GM19438 (cell line): ENCODE data around the gene INTS6L.
A peak's percentile ranks its signal among the peaks of the same experiment; 100 is the strongest.

ENCODE experiments used
- ATAC-seq: cut with Tn5 transposase; IDR thresholded peaks from one replicate; pipeline ENCODE4 v1.9.1; 2021; ENCODE audit warnings: low read depth; ENCODE audit not compliant: unreplicated experiment

INTS6L gene

GRCh38 chrX:135520553-135521404 lies at the start of gene INTS6L:
Gene INTS6L (plus strand): TSS chrX:135520660. CDS start chrX:135520993, 333 bp downstream.
- peak; percentile 84 for ATAC-seq

- no peak for ATAC-seq
Measured at GRCh38 chrX:135476378-135476777, 44.1 kb upstream of the INTS6L start.

DNA sequence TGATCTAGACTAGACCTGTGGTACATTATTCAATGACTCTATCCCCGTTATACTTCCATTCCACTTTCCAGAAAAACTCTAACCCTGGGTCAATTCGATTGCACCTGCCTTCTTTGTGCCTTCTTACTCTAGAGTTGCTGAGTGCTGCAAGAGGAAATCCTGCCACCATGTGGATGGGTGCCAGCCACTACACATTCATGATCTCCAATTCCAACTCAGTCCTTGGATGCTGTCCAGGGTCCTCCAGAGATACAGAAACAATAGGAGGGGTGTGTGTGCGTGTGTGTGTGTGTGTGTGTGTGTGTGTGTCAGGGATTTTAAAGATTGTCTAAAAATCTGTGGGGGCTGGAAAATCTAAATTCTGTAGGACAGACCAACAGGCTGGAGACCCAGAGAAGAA lies 42.9 kb upstream of the INTS6L start:
- ATAC-seq: no peak

DNA sequence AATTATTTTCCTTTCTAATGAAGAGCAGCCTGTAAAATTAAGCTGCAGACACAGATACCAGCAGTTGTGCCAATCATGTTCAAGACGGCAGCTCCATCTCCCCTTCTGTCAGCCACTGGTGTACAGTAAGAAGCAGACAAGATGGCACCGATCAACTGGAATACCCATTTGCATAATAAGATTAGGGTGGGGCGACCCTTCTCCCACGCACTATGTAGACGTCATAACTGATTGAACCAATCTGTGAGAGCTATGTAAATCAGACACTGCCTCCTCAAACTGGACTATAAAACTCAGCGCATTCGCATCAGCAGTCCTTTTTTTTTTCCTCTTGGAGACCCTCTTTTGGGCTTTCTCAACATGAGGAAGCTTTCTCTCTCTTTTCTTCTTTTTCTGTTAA lies 40.4 kb upstream of the INTS6L start:
- ATAC-seq: no peak

- no peak for ATAC-seq
Measured at GRCh38 chrX:135481696-135482179, 38.7 kb upstream of the INTS6L start.

DNA sequence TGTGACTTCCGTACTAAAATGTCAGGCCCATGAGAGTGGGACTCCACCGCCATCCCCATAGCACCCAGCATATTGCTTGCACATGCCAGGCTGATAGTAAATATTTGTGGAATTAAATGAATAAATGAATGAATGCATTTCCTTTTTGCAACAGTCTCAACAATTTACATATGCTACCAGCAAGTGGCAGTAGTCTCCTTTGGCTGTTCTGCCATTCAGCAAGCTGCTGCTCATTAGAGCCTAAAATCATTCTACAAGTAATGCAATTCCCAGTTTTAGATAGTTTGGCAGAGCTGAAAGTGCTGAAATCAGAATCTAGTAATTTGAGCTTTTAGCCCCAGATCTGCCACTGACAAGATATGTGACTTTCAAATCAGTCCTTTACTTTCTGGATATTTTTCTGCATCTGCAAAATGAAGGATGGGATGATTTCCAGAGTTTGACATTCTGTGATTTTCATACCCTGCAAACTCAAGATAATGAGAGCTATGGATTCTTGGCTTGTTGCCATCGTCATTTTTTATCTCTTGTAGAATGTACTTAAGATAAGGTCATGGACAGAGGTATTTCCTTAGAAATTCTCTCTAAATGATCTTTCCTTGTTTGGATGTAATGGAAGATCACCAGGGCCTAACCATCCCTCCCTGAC lies 35.7 kb upstream of the INTS6L start:
- ATAC-seq: no peak

DNA sequence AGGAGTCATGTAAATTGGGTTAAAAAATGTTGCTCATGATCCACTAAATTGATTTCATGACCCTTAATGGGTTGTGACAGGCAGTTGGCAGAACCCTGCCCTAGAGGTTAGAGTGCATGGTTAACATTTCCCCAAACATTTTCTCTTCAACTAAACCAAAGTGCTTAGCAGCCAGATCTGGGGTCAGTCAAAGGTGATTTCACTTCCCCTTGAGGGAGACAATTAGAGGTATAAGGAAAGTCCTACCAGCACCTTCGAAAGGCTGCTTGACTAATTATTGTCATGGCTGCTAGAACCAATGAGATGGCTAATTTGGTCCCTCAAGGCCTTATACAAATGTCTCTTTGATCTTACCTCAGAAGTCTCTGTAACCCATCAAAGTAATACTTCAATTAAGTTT lies 30.9 kb upstream of the INTS6L start:
- peak; percentile 78 for ATAC-seq

- ATAC-seq: no peak
Measured at GRCh38 chrX:135490979-135491514, 29.4 kb upstream of the INTS6L start.

- no peak for ATAC-seq
Measured at GRCh38 chrX:135494453-135494852, 26.0 kb upstream of the INTS6L start.

DNA sequence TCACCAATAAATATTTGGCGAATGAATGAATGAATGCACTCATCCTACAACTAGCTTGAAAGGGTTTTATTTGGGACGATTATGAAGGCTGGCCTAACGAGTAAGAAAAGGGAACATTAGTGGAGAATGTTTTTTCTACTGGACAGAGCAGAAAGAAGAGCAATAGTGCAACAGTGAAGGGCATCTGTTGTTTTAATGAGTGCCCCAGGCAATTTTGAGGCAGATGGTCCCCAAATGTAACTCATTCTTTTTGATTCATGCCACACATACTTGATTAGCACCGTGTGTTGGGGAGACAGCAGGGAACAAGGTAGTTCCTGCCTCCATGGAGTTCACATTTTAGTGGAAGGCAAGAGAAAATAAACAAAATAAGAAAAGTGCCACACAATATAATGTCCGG lies 22.7 kb upstream of the INTS6L start:
- ATAC-seq: no peak

GRCh38 chrX:135498236-135498635 lies 22.2 kb upstream of the INTS6L start:
- ATAC-seq: no peak

- ATAC-seq: no peak
Measured at GRCh38 chrX:135505351-135505750, 15.1 kb upstream of the INTS6L start.

- ATAC-seq: no peak
Measured at GRCh38 chrX:135509885-135510284, 10.6 kb upstream of the INTS6L start.

DNA sequence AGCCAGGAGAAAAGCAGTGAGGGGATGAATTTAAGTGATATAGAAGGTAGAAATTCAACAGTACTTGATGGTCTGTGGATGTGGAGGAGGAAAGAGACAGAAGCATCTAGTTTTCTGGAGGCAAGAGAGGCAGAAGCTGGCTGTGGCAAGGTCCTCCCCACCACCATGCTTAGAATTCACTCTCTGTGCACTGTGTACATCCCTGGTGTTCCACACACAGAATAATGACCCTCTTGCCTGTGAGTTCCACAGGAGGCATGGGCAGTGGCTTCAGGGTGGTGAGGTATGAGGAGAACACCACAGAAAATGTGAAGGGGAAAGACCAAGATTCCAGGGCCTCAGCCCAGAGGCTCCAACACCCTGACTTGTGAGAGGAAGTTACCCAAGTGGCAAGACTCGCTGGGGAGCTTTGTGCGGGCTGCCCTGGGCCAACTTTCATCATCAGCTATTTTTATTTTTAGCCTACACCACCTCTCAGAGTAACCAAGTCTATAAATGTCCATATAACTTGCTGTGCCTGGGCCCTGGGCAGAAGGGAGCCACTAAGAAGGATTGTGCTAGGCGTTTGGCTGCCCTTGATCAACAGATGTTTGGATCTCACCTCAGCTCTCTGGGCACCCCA lies 7.8 kb upstream of the INTS6L start:
- ATAC-seq: no peak

DNA sequence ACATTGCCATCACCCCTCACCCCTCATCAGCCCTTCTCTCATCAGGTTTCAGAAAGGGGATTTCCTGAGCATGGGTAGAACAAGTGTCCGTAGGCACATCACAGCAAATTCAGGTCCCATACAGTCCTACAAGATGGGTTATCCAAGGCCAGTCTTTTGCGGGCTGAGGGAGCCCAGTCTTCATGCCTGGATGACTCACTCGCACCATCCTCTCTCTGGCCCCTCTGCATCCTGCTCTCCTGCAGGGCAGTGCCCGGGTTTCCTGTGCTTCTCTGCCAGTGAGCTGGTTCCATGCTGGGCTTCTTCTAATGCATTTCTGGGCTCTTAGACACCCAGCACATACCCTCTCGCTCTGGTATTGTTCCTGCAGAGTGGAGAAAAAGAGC lies 7.3 kb upstream of the INTS6L start:
- no peak for ATAC-seq

DNA sequence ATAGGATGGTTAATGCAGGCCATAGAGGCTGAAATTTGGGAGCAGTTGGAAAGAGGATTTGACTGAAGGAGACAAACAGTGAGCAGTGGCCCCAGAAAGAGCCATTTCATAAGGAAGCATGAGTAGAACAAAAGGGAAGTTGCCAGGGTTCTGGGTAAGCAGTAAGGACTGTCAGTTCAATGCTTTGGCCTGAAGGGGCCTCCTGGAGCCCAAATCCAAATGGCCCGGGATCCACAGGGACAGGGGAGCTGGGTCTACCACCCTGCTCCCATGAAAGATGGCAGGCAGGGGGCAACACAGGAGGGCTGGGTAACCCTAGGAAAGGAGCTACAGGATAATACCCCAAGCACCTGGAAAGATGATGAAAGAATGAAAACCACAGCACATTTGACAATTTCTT lies 4.1 kb upstream of the INTS6L start:
- ATAC-seq: no peak

DNA sequence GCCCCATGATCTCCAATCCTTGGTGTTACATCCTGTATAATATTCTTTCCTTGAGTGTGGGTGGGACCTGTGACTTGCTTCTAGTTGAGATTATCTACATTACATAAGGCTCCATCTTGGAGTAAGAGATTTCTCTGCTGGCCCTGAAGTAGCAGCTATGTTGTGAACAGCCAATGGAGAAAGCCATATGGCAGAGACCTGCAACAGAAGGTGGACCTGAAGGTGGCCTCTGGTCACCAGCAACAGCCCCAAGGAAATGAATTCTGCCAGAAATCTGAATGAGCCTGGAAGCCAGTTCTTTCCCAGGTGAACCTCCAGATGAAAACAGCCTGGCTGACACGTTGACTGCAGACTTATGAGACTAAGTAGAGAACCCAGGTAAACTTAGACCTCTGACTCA lies 2.3 kb upstream of the INTS6L start:
- ATAC-seq: no peak

- ATAC-seq: no peak
Measured at GRCh38 chrX:135520022-135520552, 373 bp upstream of the INTS6L start.

DNA sequence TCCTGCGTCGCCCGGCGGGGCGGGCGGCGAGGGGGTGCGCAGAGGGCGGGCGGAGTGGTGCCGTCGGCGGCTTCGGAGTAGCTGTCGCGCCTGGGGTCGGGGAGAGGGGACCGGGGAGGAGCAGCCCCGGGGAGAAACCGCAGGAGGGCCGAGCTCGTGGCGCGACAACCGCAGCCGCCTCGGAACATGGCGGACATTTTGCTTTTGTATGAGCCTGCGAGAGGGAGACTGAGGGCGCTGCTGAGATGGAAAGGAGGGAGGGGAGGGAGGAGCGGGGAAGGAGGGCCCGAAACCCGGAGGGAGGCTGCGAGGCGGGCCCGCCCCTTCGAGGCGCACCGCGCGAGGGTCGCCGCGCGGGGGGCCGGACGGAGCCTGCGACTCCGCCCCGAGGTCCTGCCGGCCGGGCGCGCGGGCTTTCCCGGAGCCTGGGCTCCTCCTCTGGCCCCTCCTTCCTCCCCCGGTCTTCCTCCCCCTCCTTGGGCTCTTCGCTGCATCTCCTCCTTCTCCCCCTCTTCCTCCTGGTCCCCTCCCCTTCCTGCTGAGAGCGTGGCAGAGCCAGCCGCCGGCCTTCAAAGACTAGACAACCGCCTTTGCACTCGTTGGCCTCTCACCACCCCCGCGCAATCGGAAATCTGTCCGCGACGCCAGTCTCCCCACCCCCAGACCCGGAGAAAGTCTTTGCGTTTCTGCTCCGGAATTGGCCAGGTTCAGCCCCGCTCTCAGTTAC lies 1.1 kb downstream of the INTS6L start:
- peak; percentile 55 for ATAC-seq

DNA sequence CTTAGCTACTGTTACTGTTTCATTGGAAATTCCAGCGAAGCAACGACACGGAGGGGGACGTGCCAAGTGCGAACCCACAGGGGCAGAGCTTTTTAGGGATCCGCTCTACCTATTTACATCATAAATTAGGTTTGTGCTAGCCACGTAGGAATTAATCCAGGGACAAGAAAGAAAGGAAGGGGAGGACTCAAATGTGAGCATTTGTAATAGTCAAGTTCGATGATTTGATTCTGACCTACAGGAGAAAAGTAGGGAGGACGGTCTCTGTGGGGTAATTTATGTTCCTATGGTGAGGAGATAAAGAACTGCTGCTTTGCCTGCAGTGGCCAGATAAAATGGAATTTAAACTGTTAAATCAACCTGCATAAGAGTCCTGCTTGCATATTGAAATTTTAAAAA lies 1.7 kb downstream of the INTS6L start:
- ATAC-seq: no peak
